Caco-2 (cell line): ENCODE data around the gene CDYL2. TPM values are rescaled to one million over a fixed set of nuclear protein-coding genes. Genes with fewer than 3 reads are reported as not detected.

Experiments used
- BruUV-seq: library from RNA; stranded (reverse); fragments of 400-500 nt; replicated peaks from 2 replicates; lab custom pipeline; 2021; lab: Mats Ljungman, UMichigan
- CTCF ChIA-PET: fragments of 300-600 bp; sonication (Branson Sonifier 250); formaldehyde crosslinking; loops from one replicate; lab custom pipeline; 2022; ENCODE audit warnings: antibody characterized with exemption; lab: Charles Lee
- POLR2A ChIA-PET: fragments of 300-600 bp; sonication (Branson Sonifier 250); formaldehyde crosslinking; loops from one replicate; lab custom pipeline; 2022; ENCODE audit warnings: antibody characterized with exemption; lab: Charles Lee
- DNase-seq, 2 experiments: peaks; one replicate each; pipeline versions ENCODE4 v3.0.0 to v3.0.0-alpha.2; 2020 to 2022
- H3K27me3 ChIP-seq: replicated peaks from 2 replicates; pipeline ENCODE4 v1.6.0; 2011; ENCODE audit warnings: low read length; ENCODE audit not compliant: control insufficient read depth, insufficient read depth
- H3K36me3 ChIP-seq: 2 replicates; pipeline ENCODE4 v1.5.1; 2011; ENCODE audit warnings: low read length; ENCODE audit not compliant: control insufficient read depth, insufficient read depth
- H3K4me1 ChIP-seq: fragments of 250-450 bp; sonication (Bioruptor Pico); 2 replicates; pipeline ENCODE4 v1.5.1; 2020; ENCODE audit warnings: mild to moderate bottlenecking
- H3K4me3 ChIP-seq: 2 replicates; pipeline ENCODE4 v1.5.1; 2011; ENCODE audit warnings: low read depth, mild to moderate bottlenecking, control low read depth, low read length
- H3K9me3 ChIP-seq: fragments of 250-450 bp; sonication (Bioruptor Pico); 2 replicates; pipeline ENCODE4 v1.5.1; 2020; ENCODE audit warnings: mild to moderate bottlenecking, moderate library complexity
- H3K27ac Mint-ChIP-seq: one replicate; pipeline ENCODE4 v1.8.0; 2022; ENCODE audit warnings: mixed read lengths; ENCODE audit not compliant: unreplicated experiment
- H3K27me3 Mint-ChIP-seq: one replicate; pipeline ENCODE4 v1.8.0; 2022; ENCODE audit warnings: mixed read lengths; ENCODE audit not compliant: insufficient read depth, unreplicated experiment
- H3K36me3 Mint-ChIP-seq: one replicate; pipeline ENCODE4 v1.8.0; 2022; ENCODE audit warnings: mild to moderate bottlenecking, mixed read lengths; ENCODE audit not compliant: insufficient read depth, unreplicated experiment
- H3K4me1 Mint-ChIP-seq: one replicate; pipeline ENCODE4 v1.8.0; 2022; ENCODE audit warnings: low read depth, mixed read lengths; ENCODE audit not compliant: unreplicated experiment
- H3K4me3 Mint-ChIP-seq: one replicate; pipeline ENCODE4 v1.8.0; 2022; ENCODE audit warnings: mild to moderate bottlenecking, moderate library complexity, mixed read lengths; ENCODE audit not compliant: unreplicated experiment
- H3K9me3 Mint-ChIP-seq: one replicate; pipeline ENCODE4 v1.8.0; 2022; ENCODE audit warnings: mixed read lengths; ENCODE audit not compliant: unreplicated experiment
- intact Hi-C: fragments of 100-400 bp; cut with micrococcal nuclease; formaldehyde crosslinking; loops from one replicate; pipeline ENCODE4 v1.10.0; 2022; ENCODE audit not compliant: unreplicated experiment
- total RNA-seq: library from RNA; stranded (reverse); gene quantifications from 2 replicates; pipeline ENCODE4 v1.2.3, GENCODE V29; 2022
- TF ChIP-seq, protein P1 (sequence below), 2 experiments: fragments of 200-600 bp in 1 of 2; IDR thresholded peaks; 1 replicate in 1 of 2; 2 replicates in 1 of 2; pipeline versions ENCODE4 v1.5.1 to v1.8.0; 2011 to 2022; ENCODE audit warnings: antibody characterized with exemption in 1 of 2, control low read depth in 1 of 2, inconsistent platforms in 1 of 2, low read depth in 1 of 2, low read length in 1 of 2, mild to moderate bottlenecking in 1 of 2, moderate library complexity in 1 of 2; ENCODE audit not compliant: insufficient read depth in 1 of 2, severe bottlenecking in 1 of 2, unreplicated experiment in 1 of 2

Gene CDYL2
- total RNA-seq, 1 experiment from 2014 or later: 1.8 TPM

DNA sequence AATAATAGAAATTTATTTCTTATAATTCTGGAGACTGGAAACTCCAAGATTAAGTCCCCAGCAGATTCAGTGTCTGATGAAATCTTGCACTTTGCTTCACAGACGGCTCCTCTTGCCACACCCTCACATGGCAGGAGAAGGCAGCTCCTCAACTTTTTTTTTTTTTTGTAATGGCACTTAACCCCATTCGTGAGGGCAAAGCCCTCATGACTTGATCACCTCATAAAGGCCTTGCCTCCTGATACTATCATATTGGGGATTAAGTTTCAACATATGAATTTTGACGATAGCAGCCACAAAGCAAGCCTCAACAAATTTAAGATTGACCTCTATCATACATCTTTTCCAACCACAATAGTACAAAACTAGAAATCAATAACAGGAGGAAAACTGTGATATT, 42.3 kb upstream of the CDYL2 start:
- intact Hi-C loops: no loop called here
- H3K4me3 Mint-ChIP-seq: no peak overlapping the region
- H3K4me1 Mint-ChIP-seq: no peaks in the 10 kb centered on the region
- no TSS peak for BruUV-seq
- H3K27me3 Mint-ChIP-seq: no peaks in the 10 kb centered on the region
- Histone ChIP-seq H3K27me3 (no peaks in the 10 kb centered on the region), H3K9me3 (peaks cover 5% of the 10 kb centered on the region; the same call in 1 of the 2 replicates), H3K4me1 (no peaks in the 10 kb centered on the region), H3K36me3 (no peaks in the 10 kb centered on the region), H3K4me3 (no peak overlapping the region)
- peaks cover 24% of the 10 kb centered on the region for H3K9me3 Mint-ChIP-seq
- TF ChIP-seq, protein P1, sequence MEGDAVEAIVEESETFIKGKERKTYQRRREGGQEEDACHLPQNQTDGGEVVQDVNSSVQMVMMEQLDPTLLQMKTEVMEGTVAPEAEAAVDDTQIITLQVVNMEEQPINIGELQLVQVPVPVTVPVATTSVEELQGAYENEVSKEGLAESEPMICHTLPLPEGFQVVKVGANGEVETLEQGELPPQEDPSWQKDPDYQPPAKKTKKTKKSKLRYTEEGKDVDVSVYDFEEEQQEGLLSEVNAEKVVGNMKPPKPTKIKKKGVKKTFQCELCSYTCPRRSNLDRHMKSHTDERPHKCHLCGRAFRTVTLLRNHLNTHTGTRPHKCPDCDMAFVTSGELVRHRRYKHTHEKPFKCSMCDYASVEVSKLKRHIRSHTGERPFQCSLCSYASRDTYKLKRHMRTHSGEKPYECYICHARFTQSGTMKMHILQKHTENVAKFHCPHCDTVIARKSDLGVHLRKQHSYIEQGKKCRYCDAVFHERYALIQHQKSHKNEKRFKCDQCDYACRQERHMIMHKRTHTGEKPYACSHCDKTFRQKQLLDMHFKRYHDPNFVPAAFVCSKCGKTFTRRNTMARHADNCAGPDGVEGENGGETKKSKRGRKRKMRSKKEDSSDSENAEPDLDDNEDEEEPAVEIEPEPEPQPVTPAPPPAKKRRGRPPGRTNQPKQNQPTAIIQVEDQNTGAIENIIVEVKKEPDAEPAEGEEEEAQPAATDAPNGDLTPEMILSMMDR (IDR thresholded peaks at IDR 0.05; ENCODE audit: insufficient read depth in 1 of 2, low read depth in 1 of 2, low read length in 1 of 2, severe bottlenecking in 1 of 2, unreplicated experiment in 1 of 2): no peak
- no peaks in the 10 kb centered on the region for H3K36me3 Mint-ChIP-seq
- no peak for DNase-seq
- POLR2A ChIA-PET: no interaction called here
- H3K27ac Mint-ChIP-seq: no peak overlapping the region
- CTCF ChIA-PET: no interaction called here

DNA sequence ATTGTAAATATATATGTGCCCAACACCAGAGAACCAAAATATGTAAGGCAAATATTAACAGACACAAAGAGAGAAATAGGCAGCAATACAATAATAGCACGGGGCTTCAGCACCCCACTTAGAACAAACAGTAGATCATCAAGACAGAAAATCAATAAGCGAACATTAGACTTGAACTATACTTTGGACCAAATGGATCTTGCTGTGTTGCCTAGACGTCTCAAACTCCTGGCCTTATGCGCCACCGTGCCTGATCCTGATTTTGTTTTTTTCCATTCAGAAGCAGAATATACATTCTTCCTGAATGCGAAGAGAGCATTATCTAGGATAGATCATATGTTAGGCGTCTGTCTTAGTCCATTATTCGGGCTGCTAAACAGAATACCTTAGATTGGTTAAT, 41.9 kb upstream of the CDYL2 start:
- POLR2A ChIA-PET: no interaction called here
- BruUV-seq: no TSS peak

DNA sequence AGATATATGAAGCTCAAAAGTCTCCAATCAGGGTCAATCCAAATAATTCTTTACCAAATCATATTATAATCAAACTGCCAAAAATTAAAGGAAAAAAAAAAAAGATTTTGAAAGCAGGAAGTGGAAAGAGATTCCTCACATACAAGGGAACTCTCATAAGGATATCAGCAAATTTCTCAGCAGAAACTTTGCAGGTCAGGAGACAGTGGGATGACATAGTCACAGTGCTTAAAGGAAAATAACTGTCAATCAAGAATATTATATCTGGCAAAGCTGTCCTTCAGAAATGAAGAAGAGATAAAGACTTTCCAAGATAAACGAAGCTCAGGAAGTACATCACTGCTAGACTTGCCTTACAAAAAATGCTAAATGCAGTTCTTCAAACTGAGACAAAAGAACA, 40.0 kb upstream of the CDYL2 start:
- H3K36me3 Mint-ChIP-seq: no peaks in the 10 kb centered on the region
- no peak overlapping the region for H3K27ac Mint-ChIP-seq
- no peaks in the 10 kb centered on the region for H3K27me3 Mint-ChIP-seq
- TF ChIP-seq, protein P1 (IDR thresholded peaks at IDR 0.05; ENCODE audit: insufficient read depth in 1 of 2, low read depth in 1 of 2, low read length in 1 of 2, severe bottlenecking in 1 of 2, unreplicated experiment in 1 of 2): no peak
- intact Hi-C loops: no loop called here
- peaks cover 5% of the 10 kb centered on the region; the same call in 1 of the 2 replicates for H3K9me3 ChIP-seq
- H3K27me3 ChIP-seq: no peaks in the 10 kb centered on the region
- BruUV-seq: no TSS peak
- ChIA-PET CTCF (no interaction called here), POLR2A (no interaction called here)
- H3K4me3 ChIP-seq: no peak overlapping the region
- peaks cover 42% of the 10 kb centered on the region for H3K9me3 Mint-ChIP-seq
- no peaks in the 10 kb centered on the region for H3K4me1 ChIP-seq
- H3K4me1 Mint-ChIP-seq: no peaks in the 10 kb centered on the region
- H3K4me3 Mint-ChIP-seq: no peak overlapping the region
- no peaks in the 10 kb centered on the region for H3K36me3 ChIP-seq
- DNase-seq: no peak

More for the DNA sequence above, 41.9 kb upstream of the CDYL2 start:
- TF ChIP-seq, protein P1 (IDR thresholded peaks at IDR 0.05; ENCODE audit: insufficient read depth in 1 of 2, low read depth in 1 of 2, low read length in 1 of 2, severe bottlenecking in 1 of 2, unreplicated experiment in 1 of 2): no peak
- CTCF ChIA-PET: no interaction called here
- H3K4me1 ChIP-seq: no peaks in the 10 kb centered on the region
- DNase-seq: no peak
- H3K9me3 ChIP-seq: peaks cover 5% of the 10 kb centered on the region; the same call in 1 of the 2 replicates
- H3K36me3 ChIP-seq: no peaks in the 10 kb centered on the region
- no peak overlapping the region for H3K4me3 ChIP-seq
- H3K27me3 Mint-ChIP-seq: no peaks in the 10 kb centered on the region
- no peak overlapping the region for H3K4me3 Mint-ChIP-seq
- peak overlapping the region; percentile 12 for H3K27ac Mint-ChIP-seq
- no peaks in the 10 kb centered on the region for H3K4me1 Mint-ChIP-seq
- intact Hi-C loops: no loop called here
- no peaks in the 10 kb centered on the region for H3K36me3 Mint-ChIP-seq
- no peaks in the 10 kb centered on the region for H3K27me3 ChIP-seq
- peaks cover 28% of the 10 kb centered on the region for H3K9me3 Mint-ChIP-seq
